HG03060 (cell line): ENCODE data around the gene TXNDC15.
"Not testable (repeated sequence)": the region's sequence is repeated elsewhere in the genome, so short reads cannot be mapped to it uniquely, and the experiment has no call there.

Experiments used
- ATAC-seq: cut with Tn5 transposase; IDR thresholded peaks from one replicate; pipeline ENCODE4 v1.9.1; 2021; ENCODE audit warnings: low read depth, moderate number of reproducible peaks; ENCODE audit not compliant: unreplicated experiment

TXNDC15 gene

GRCh38 chr5:134873987-134874830 is at the start of gene TXNDC15:
TSS of gene TXNDC15 (plus strand) at chr5:134874371. CDS start at chr5:134874428, 57 bp downstream.
- no peak for ATAC-seq

DNA sequence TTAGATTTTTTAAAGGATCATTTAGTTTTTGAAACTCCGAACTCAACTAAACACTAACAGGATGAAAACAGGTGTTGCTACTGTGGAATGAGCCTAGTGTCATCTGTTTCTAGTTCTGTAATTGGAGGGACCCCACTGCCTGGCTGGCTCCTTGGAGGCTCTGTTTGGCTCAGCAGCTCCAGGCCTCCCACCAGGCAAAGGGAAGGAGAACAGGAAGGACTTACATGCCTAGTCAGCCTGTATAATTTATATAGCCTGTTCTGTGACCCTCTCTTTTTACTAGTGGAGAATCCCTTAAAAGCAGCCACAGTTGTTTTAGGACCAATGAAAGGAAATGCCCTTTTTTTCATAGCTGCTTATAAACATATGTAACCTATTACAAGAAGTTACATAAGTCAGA is 49.5 kb upstream of the TXNDC15 start:
- ATAC-seq, result no peak

DNA sequence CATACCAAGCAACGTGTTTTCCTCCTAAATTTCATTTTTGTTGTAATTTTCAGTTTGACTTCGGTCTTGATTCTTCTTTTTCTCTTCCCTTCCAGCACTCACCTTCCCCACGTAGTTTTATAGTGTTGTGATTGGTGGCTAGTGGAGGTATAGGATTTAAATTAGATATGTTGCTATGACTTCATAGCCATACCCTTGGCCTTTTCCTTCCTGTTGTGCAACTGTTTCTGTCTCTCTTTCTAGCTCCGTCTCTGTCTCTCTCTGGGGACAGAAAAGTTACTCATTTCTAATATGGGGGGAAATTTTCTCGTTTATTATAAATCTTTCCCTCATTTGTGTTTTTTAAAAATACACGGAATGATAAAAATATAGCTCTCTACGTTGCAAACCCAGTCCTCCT is 49.0 kb upstream of the TXNDC15 start:
- ATAC-seq, result no peak

GRCh38 chr5:134833340-134834032 is 40.7 kb upstream of the TXNDC15 start:
- no peak for ATAC-seq

DNA sequence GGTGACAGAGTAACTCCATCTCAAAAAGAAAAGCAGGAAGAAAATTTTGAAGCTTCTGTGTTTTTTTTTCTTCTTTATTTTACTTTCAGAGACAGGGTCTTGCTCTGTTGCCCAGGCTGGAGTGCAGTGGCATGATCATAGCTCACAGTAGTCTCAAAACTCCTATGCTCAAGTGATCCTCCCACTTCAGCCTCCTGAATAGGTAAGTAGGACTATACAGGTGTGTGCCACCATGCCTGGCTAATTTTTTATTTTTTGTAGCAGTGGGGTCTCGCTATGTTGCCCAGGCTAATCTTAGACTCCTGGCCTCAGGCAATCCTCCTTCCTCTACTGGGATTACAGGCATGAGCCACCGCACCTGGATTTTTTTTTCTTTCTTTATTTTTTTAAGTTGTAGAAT is 38.5 kb upstream of the TXNDC15 start:
- no peak for ATAC-seq

DNA sequence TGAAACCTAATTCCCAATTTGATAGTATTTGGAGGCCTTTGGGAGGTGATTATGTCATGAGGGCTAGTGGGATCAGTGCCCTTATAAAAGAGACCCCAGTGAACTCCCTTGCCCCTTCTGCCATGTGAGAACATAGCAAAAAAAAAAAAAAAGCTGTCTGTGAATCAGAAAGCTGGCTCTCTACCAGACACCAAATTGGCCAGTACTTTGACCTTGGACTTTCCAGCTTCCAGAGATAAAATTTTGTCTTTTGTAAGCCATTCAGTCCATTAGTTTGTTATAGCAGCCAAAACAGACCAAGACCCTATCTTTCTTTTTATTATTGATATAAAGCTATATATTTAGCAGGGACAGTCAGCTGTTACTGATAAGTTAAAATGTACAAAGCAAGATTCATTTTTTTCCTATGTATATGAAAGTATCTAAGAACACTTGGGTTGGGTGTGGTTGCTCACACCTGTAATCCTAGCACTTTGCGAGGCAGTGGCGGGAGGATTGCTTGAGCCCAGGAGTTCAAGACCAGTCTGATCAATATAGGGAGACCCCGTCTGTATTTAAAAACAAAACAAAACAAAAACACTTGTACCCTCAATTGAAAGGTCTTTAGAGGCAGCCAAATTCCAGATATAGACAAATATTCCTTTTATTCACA is 36.5 kb upstream of the TXNDC15 start:
- no peak for ATAC-seq

DNA sequence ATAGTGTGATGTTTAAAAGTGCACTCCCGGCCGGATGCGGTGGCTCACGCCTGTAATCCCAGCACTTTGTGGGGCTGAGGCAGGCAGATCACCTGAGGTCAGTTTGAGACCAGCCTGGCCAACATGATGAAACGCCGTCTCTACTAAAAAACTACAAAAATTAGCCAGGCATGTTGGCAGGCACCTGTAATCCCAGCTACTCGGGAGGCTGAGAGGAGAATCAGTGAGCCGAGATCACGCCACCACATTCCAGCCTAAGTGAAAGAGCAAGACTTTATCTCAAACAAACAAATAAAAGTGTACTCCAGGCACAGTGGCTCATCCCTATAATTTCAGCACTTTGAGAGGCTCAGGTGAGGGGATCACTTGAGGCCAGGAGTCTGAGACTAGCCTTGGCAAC is 35.8 kb upstream of the TXNDC15 start:
- ATAC-seq, result not testable (repeated sequence)

DNA sequence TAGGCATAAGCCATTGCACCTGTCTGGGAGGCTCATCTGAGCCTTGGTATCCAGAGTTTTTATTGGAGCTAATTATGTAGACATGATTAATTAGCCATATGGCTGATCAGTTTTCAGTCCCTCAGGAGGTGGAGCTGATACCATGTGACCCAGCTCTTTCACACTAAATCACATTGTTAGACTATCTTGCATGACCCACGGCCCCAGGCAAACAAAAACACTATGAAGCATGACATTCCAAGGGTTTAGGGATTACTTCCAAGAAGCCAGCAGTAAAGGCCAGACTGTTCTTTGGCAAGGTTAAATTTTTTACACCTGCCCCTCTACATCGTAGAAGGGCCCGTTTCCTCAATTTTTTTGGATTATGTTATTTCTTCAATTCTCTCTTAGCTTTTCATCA is 33.4 kb upstream of the TXNDC15 start:
- no peak for ATAC-seq

DNA sequence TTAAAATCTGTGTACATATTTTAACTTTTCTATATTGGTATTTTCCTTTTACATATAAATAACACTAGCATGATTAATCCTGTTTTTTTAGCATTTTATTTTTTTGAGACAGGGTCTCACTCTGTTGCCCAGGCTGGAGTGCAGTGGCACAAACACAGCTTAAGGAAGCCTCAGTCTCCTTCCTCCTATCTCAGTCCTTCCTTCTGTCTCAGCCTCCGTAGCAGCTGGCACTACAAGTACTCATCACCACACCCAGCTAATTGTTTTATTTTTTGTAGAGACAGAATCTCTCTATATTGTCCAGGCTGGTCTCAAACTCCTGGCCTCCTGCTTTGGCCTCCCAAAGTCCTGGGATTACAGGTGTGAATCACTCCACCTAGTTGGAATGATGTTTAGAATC is 29.9 kb upstream of the TXNDC15 start:
- no peak for ATAC-seq

DNA sequence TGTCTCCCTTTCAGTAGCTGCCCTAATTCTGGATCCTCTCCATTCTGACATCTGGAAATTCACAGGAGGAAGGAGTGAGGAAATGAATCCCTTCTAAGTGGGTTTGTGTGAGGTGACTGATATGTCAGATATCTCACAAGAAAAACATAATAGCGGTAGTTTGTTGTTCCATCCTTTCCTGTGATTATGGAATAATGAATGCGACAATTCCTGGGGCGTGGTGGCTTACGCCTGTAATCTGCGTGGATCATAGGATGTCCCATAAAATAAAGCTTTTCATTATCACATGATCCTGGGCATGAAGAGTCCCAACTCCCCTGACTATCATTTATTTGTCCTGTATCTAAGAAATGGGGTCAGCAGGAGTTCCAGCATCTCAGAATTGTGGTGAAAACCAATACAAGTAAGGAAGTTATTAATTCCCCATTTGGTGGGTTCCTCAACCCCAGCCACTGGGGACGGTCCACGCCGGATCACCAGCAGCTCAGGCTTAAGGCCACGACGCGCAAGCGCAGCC is 28.8 kb upstream of the TXNDC15 start:
- no peak for ATAC-seq

- ATAC-seq, result peak; percentile 75
These were observed 28.1 kb upstream of the TXNDC15 start, which contains the start of gene C5orf24 for GRCh38 chr5:134845852-134846640. TSS of gene C5orf24 (plus strand) at chr5:134845968. CDS start at chr5:134854901, 8,933 bp downstream.

DNA sequence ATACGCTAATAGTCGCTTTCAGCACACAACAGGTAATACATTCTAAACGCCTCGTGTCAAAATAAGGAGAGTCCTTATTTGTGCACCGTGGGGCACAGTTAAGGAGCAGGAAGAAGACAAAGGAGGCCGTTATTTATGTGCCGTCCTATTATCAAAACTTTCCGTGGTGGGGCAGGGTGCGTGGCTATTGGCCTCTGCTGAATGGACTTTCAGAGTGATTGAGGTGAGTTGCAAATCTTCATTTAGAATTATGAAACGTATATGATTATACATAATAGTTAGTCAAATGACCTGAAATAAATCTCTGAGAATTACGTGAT is 27.6 kb upstream of the TXNDC15 start:
- ATAC-seq, result no peak

GRCh38 chr5:134849434-134849933 is 24.7 kb upstream of the TXNDC15 start:
- ATAC-seq, result not testable (repeated sequence)

DNA sequence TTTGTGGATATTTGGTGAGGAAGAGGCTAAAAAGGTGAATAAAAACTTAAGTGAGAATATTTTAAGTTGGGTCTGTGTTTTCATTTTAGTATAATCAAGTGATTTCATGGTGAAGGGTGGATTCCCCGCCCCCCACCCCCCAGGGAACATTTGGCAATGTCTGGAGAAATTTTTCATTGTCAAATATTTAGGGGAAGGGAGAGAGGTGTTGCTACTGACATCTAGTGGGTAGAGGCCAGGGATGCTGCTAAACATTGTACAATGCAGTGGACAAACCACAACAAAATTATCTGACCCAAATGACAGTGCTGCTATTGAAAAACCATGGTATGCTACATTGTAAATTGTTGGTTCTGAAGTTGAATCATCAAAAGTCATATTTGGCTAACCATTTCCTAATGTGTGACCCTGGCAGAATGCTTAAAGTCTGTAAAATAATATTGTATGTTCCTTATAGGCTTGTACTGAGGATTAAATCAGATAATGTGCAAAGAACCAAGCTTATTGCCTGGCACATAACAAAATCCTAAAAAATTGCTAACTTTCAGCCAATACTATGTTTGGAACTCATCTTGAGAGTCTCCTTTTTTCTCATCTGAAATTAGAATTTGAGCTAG is 22.8 kb upstream of the TXNDC15 start:
- ATAC-seq, result no peak

GRCh38 chr5:134856465-134856864 is 17.7 kb upstream of the TXNDC15 start:
- not testable (repeated sequence) for ATAC-seq

GRCh38 chr5:134857401-134857800 is 16.8 kb upstream of the TXNDC15 start:
- ATAC-seq, result no peak

DNA sequence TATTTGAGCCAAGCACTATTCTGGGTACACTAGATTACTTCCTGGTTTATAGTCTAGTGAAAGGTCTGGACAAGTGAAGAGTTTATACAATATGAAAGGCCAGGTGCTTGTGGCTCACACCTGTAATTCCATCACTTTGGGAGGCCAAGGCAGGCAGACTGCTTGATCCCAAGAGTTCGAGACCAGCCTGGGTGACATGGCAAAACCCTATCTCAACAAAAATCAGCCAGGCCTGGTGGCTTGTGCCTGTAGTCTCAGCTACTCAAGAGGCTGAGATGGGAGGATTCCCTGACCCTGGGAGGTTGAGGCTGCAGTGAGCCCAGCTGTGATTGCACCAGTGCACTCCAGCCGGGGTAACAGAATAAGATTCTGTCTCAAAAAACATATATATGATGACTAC is 9.5 kb upstream of the TXNDC15 start:
- no peak for ATAC-seq

DNA sequence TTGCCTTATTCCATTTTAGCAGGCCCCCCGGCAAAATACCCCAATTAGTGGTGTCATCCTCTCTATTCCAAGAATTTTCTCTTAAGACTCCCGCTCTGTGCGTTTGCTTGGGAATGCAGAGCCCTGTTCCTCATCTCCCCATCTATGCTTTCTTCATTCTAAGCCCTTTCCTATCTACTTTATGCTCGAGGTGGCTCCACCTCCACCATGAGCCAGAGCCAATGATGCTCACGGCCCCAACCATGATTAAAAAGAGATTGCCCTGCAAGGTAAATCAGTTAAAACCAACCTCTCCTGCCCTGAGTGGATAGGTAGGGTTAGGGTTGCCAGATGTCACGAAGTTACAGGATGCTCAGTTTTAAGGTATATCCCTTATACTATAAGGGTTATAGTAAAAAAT is 677 bp upstream of the TXNDC15 start:
- ATAC-seq, result no peak

GRCh38 chr5:134874831-134875655 is 872 bp downstream of the TXNDC15 start:
- no peak for ATAC-seq
